ENCODE data around the gene SLC34A1. TPM values are rescaled to one million over a fixed set of nuclear protein-coding genes. Genes with fewer than 3 reads are reported as not detected.

The SLC34A1 gene
- total and polyA plus RNA-seq, 9 donors, result not detected

DNA sequence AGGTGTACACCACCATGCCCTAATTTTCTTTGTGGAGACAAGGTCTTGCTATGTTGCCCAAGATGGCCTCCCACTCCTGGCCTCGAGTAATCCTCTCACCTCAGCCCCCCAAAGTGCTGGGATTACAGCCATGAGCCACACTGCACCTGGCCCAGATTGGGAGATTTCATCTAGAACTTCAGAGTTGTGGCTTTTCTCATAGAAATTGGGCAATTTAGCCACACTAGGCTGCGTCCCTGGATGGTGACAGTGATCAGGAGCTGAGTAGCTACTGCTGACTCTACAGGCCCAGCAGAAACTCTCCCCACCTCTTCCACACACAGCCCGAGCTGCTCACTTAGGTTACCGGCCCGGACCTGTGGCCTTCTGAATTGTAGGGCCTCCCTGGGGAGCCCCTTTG, 8.5 kb downstream of the SLC34A1 start:
- H3K9me3 ChIP-seq, result no peaks in the 10 kb centered on the region
- no peak overlapping the region for H3K4me3 ChIP-seq
- WGBS, 3 donors, result 81 to 90% (median 83%) methylated on average over 5 of the region's 5 CpGs
- DNase-seq, result no peak
- H3K4me1 ChIP-seq (ENCODE audit: insufficient read depth), result no peaks in the 10 kb centered on the region
- H3K36me3 ChIP-seq, result no peaks in the 10 kb centered on the region
- no peaks in the 10 kb centered on the region for H3K27me3 ChIP-seq
- H3K27ac ChIP-seq, result no peak overlapping the region
- intact Hi-C loops (cut with DNase I), result loop anchor here in 2 of 4 donors (5.0 kb wide), 2 partner anchors 60 to 110 kb away; no protein-coding TSS in a partner anchor
- no peak for TF ChIP-seq EP300 (IDR thresholded peaks at IDR 0.05)
- no peak for TF ChIP-seq POLR2A (IDR thresholded peaks at IDR 0.05)
- TF ChIP-seq, protein P1, sequence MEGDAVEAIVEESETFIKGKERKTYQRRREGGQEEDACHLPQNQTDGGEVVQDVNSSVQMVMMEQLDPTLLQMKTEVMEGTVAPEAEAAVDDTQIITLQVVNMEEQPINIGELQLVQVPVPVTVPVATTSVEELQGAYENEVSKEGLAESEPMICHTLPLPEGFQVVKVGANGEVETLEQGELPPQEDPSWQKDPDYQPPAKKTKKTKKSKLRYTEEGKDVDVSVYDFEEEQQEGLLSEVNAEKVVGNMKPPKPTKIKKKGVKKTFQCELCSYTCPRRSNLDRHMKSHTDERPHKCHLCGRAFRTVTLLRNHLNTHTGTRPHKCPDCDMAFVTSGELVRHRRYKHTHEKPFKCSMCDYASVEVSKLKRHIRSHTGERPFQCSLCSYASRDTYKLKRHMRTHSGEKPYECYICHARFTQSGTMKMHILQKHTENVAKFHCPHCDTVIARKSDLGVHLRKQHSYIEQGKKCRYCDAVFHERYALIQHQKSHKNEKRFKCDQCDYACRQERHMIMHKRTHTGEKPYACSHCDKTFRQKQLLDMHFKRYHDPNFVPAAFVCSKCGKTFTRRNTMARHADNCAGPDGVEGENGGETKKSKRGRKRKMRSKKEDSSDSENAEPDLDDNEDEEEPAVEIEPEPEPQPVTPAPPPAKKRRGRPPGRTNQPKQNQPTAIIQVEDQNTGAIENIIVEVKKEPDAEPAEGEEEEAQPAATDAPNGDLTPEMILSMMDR (IDR thresholded peaks at IDR 0.05), result no peak

DNA sequence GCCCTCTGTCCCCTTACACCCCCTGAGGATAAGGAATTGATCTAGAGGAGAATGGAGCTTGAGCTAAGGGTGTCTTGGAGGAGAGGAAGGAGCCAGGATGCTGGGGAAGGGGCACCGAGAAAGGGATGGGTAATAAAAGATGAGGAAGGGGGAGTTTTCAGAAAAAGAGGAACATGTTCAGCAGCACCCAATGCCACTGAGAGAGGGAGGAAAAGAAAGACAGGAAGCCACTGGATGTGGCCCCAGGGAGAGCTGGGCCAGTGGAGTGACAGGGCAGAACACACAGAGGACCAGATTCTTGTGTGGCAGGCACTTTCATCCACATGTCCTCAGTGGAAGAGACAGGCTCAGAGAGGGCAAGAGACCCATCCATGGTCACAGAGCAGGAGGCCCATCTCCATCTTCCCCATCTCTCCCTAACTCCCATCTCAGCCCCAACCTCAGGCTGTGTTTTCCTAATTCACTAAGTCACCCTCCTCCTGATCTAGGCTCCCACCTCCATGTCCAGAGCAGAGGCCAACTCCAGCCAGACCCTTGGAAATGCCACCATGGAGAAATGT, 9.1 kb downstream of the SLC34A1 start:
- TF ChIP-seq POLR2A (IDR thresholded peaks at IDR 0.05), result no peak
- TF ChIP-seq, protein P1 (IDR thresholded peaks at IDR 0.05), result no peak
- no peak for TF ChIP-seq EP300 (IDR thresholded peaks at IDR 0.05)
- intact Hi-C loops (cut with DNase I), result loop anchor here in 2 of 4 donors (5.0 kb wide), 2 partner anchors 59 to 109 kb away; no protein-coding TSS in a partner anchor
- WGBS, 3 donors, result 73 to 81% (median 79%) methylated on average over 1 of the region's 1 CpG

DNA sequence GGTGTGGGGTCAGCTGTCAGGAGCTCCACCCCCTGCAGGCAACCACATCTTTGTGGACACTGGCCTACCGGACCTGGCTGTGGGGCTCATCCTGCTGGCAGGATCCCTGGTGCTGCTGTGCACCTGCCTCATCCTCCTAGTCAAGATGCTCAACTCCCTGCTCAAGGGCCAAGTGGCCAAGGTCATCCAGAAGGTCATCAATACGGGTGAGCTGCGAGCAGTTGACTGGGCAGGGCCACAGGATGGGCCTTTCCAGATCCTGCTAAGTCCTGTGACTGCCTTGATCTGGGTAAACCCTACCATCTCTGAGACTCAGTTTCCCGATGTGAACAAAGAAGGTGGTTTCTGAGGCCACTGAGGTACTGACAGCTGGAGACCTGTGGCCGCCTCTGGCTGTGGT, 9.8 kb downstream of the SLC34A1 start:
- Histone ChIP-seq H3K27me3 (peaks cover 4% of the 10 kb centered on the region), H3K4me3 (no peak overlapping the region), H3K9me3 (no peaks in the 10 kb centered on the region), H3K4me1 (ENCODE audit: insufficient read depth) (no peaks in the 10 kb centered on the region), H3K36me3 (no peaks in the 10 kb centered on the region), H3K27ac (no peak overlapping the region)
- DNase-seq, result no peak
- no peak for TF ChIP-seq EP300 (IDR thresholded peaks at IDR 0.05)
- TF ChIP-seq, protein P1 (IDR thresholded peaks at IDR 0.05), result no peak
- TF ChIP-seq POLR2A (IDR thresholded peaks at IDR 0.05), result no peak
- intact Hi-C loops (cut with DNase I), result loop anchor here in 2 of 4 donors (5.0 kb wide), 2 partner anchors 58 to 108 kb away; no protein-coding TSS in a partner anchor
- WGBS, 3 donors, result 62 to 67% (median 65%) methylated on average over 5 of the region's 5 CpGs

More for the DNA sequence above, 9.1 kb downstream of the SLC34A1 start:
- DNase-seq, result no peak
- Histone ChIP-seq H3K4me1 (ENCODE audit: insufficient read depth) (no peaks in the 10 kb centered on the region), H3K27me3 (peaks cover under 1% of the 10 kb centered on the region), H3K27ac (no peak overlapping the region), H3K4me3 (no peak overlapping the region), H3K9me3 (no peaks in the 10 kb centered on the region), H3K36me3 (no peaks in the 10 kb centered on the region)

DNA sequence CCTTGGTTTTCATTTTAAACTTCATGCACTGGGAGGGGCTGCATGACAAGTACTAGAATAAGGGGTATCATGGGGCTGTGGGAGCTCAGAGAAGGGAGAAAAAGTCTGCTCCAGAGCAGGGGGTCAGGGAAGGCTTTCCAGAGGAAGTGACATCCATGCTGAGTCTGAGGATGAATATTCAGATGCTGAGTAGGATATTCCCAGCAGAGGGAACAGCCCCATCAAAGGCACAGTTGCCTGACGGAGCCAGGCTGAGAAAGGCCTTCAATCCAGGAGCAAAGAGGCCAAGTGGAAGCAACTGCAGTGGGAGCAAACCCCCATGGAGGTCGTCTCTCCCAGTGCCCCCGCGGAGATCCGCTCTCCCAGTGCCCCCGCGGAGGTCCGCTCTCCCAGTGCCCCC, 11.8 kb downstream of the SLC34A1 start:
- H3K4me3 ChIP-seq, result no peak overlapping the region
- no peaks in the 10 kb centered on the region for H3K36me3 ChIP-seq
- H3K9me3 ChIP-seq, result no peaks in the 10 kb centered on the region
- DNase-seq, result no peak
- H3K27me3 ChIP-seq, result peaks cover 5% of the 10 kb centered on the region
- 30 to 70% (median 58%) methylated on average over 8 of the region's 8 CpGs for WGBS, 3 donors
- TF ChIP-seq EP300 (IDR thresholded peaks at IDR 0.05) (no peak), POLR2A (IDR thresholded peaks at IDR 0.05) (no peak)
- TF ChIP-seq, protein P1 (IDR thresholded peaks at IDR 0.05), result no peak
- no peak overlapping the region for H3K27ac ChIP-seq
- intact Hi-C loops (cut with DNase I), result no loop called here
- H3K4me1 ChIP-seq (ENCODE audit: insufficient read depth), result peaks cover 3% of the 10 kb centered on the region
